Measurements from ENCODE around the gene MBD3.

MBD3 gene

DNA sequence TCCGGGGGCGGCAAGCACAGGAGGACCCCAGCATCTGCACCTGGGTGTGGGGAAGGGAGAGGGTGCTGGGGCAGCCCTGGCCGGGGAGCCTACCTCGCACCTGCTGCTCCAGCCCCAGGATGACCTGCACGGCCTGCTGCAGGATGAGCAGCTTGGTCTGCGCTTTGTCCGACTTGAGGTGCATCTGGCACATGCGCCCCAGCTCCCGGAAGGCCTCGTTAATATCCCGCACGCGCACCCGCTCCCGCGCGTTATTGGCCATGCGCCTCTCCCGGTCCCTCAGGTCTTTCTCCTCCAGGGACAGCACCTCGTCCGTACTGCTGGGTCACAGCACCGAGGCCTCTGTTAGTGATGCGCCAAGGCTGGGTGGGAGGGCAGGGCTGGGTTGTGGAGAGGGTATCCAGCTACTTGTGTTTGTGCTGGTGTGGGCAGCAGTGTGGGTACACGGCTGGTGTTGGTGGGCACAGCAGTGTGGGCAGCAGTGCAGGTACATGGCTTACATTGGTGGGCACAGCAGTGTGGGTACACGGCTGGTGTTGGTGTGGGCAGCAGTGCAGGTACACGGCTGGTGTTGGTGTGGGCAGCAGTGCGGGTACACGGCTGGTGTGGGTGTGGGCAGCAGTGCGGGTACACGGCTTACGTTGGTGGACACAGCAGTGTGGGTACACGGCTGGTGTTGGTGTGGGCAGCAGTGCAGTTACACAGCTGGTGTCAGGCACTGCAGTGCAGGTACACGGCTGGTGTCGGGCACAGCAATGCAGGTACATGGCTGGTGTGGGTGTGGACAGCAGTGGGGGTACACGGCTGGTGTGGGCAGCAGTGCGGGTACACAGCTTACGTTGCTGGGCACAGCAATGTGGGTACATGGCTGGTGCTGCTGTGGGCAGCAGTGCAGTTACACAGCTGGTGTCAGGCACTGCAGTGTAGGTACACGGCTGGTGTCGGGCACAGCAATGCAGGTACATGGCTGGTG lies 19.7 kb upstream of the MBD3 start:
- Histone ChIP-seq H3K4me1 (ENCODE audit: control insufficient read depth in 5 of 5, insufficient read depth in 5 of 5, low read length in 5 of 5) (peaks cover 0 to 14% (median 5%) of the 10 kb centered on the region in 5 donors), H3K27me3 (ENCODE audit: control insufficient read depth in 5 of 5, insufficient read depth in 4 of 5, low read length in 5 of 5) (no peaks in the 10 kb centered on the region), H3K9me3 (ENCODE audit: control insufficient read depth in 5 of 5, low read length in 5 of 5) (no peaks in the 10 kb centered on the region), H3K36me3 (ENCODE audit: control insufficient read depth in 5 of 5, insufficient read depth in 5 of 5, low read length in 5 of 5) (peaks cover 0 to 70% (median 56%) of the 10 kb centered on the region in 5 donors), H3K27ac (ENCODE audit: low read depth, low read length) (no peak overlapping the region), H3K9ac (ENCODE audit: low read length in 5 of 5) (no peak overlapping the region), H3K4me3 (ENCODE audit: low read depth in 1 of 5, low read length in 5 of 5) (no peak overlapping the region)

DNA sequence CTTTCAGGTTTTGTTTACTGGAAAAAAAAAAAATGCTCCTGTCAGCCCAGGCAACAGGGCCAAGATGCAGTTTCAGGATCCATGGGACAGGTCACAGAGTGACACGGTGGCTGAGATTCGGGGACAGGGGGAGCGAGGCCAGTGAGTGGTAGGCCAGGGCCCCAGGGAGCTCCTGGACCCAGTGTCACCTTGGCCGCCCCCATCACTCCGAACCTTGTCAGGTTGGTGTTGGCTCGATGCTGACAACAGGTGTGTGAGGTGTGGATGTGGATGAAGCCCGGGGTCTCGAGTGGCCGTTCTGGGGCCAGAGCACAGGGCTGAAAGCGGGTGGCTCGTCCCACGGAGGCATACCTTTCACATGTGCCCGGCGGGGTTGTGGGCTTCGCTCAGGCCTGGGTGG lies 18.7 kb upstream of the MBD3 start:
- Histone ChIP-seq H3K36me3 (ENCODE audit: control insufficient read depth in 5 of 5, insufficient read depth in 5 of 5, low read length in 5 of 5) (peaks cover 0 to 61% (median 54%) of the 10 kb centered on the region in 5 donors), H3K9ac (ENCODE audit: low read length in 5 of 5) (no peak overlapping the region), H3K9me3 (ENCODE audit: control insufficient read depth in 5 of 5, low read length in 5 of 5) (no peaks in the 10 kb centered on the region), H3K27me3 (ENCODE audit: control insufficient read depth in 5 of 5, insufficient read depth in 4 of 5, low read length in 5 of 5) (no peaks in the 10 kb centered on the region), H3K4me1 (ENCODE audit: control insufficient read depth in 5 of 5, insufficient read depth in 5 of 5, low read length in 5 of 5) (peaks cover 0 to 16% (median 7%) of the 10 kb centered on the region in 5 donors), H3K27ac (ENCODE audit: low read depth, low read length) (no peak overlapping the region), H3K4me3 (ENCODE audit: low read depth in 1 of 5, low read length in 5 of 5) (no peak overlapping the region)

DNA sequence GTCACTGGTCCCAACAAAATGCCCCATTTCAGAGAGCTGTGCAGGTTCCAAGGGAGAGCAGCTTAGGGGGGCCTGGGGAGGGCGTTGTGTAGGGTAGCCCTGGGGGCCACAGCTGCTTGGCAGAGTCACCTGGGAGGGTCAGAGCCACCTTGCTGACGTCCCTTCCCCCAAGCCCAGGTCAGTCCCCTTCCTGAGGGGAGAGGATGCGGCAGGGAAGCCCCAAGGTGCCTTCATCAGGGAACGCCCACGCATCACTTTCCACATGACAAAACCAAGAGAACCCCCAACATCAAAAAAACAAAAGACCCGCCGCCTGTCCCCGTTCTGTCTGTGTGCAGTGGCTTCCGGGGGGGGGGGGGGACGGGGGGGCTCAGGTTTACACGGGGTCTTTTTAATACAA lies 17.9 kb upstream of the MBD3 start:
- H3K4me3 ChIP-seq (ENCODE audit: low read depth in 1 of 5, low read length in 5 of 5) = no peak overlapping the region
- H3K9me3 ChIP-seq (ENCODE audit: control insufficient read depth in 5 of 5, low read length in 5 of 5) = no peaks in the 10 kb centered on the region
- no peak overlapping the region for H3K27ac ChIP-seq (ENCODE audit: low read depth, low read length)
- peaks cover 0 to 23% (median 15%) of the 10 kb centered on the region in 5 donors for H3K4me1 ChIP-seq (ENCODE audit: control insufficient read depth in 5 of 5, insufficient read depth in 5 of 5, low read length in 5 of 5)
- no peak overlapping the region for H3K9ac ChIP-seq (ENCODE audit: low read length in 5 of 5)
- no peaks in the 10 kb centered on the region for H3K27me3 ChIP-seq (ENCODE audit: control insufficient read depth in 5 of 5, insufficient read depth in 4 of 5, low read length in 5 of 5)
- H3K36me3 ChIP-seq (ENCODE audit: control insufficient read depth in 5 of 5, insufficient read depth in 5 of 5, low read length in 5 of 5) = peaks cover 0 to 54% (median 50%) of the 10 kb centered on the region in 5 donors

DNA sequence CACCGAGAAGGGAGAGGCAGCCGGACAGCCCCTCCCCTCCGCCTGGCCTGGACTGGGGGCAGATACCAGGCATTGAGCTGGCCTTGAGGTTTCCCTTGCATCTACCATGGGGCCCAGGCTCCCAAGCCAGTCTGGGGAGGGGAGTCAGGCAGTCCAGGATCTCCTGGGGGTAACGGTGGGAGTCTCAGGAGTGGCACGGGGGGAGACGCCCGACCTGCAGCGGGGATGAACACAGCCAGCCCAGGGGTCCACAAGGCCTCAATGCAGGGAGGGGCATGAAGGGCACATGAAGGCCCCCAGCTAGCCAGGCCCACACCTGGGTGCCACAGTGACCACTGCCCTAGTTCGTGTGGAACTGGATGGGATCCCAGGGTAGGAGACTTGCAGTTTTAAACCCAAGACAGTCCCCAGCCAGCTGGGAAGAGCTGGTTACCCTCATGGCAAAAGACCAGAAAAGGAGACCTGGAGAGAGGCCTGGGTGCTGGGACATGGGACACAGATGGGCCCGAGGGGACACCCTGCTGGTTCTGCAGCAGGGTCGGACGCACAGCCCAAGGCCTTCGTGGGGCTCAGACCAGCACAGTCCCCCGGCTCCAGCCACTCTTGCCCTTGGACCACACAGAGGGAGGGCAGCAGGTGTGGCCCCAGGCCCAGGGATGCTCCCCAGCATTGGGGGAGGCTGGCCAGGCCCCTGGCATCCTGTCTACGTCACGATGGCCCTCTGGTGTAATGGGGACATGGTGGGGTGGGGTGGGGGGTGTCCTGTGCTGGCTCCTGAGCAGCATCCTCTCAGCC lies 17.2 kb upstream of the MBD3 start:
- Histone ChIP-seq H3K4me1 (ENCODE audit: control insufficient read depth in 5 of 5, insufficient read depth in 5 of 5, low read length in 5 of 5) (peaks cover 0 to 27% (median 17%) of the 10 kb centered on the region in 5 donors), H3K4me3 (ENCODE audit: low read depth in 1 of 5, low read length in 5 of 5) (no peak overlapping the region), H3K27me3 (ENCODE audit: control insufficient read depth in 5 of 5, insufficient read depth in 4 of 5, low read length in 5 of 5) (no peaks in the 10 kb centered on the region), H3K9me3 (ENCODE audit: control insufficient read depth in 5 of 5, low read length in 5 of 5) (no peaks in the 10 kb centered on the region), H3K9ac (ENCODE audit: low read length in 5 of 5) (no peak overlapping the region), H3K36me3 (ENCODE audit: control insufficient read depth in 5 of 5, insufficient read depth in 5 of 5, low read length in 5 of 5) (peaks cover 0 to 47% (median 43%) of the 10 kb centered on the region in 5 donors), H3K27ac (ENCODE audit: low read depth, low read length) (no peak overlapping the region)

DNA sequence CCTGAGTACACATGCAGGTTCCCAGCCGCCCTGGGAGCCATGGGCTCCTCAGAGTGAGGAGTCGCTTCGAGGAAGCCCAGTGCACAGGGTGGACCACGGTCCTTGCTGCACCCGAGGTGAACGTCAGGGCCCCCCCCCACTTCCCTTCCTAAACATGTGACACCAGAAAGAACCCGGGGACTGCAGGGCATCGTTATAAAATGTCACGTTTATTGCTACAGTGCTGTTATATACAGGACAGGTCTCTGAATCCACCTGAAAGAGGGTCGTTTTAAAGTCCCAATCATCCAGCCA lies 16.4 kb upstream of the MBD3 start:
- H3K9me3 ChIP-seq (ENCODE audit: control insufficient read depth in 5 of 5, low read length in 5 of 5) = no peaks in the 10 kb centered on the region
- no peak overlapping the region for H3K4me3 ChIP-seq (ENCODE audit: low read depth in 1 of 5, low read length in 5 of 5)
- H3K27ac ChIP-seq (ENCODE audit: low read depth, low read length) = no peak overlapping the region
- H3K9ac ChIP-seq (ENCODE audit: low read length in 5 of 5) = peak overlapping the region in 1 of 5 donors; percentile 41
- H3K4me1 ChIP-seq (ENCODE audit: control insufficient read depth in 5 of 5, insufficient read depth in 5 of 5, low read length in 5 of 5) = peaks cover 0 to 35% (median 25%) of the 10 kb centered on the region in 5 donors
- peaks cover 0 to 39% (median 35%) of the 10 kb centered on the region in 5 donors for H3K36me3 ChIP-seq (ENCODE audit: control insufficient read depth in 5 of 5, insufficient read depth in 5 of 5, low read length in 5 of 5)
- no peaks in the 10 kb centered on the region for H3K27me3 ChIP-seq (ENCODE audit: control insufficient read depth in 5 of 5, insufficient read depth in 4 of 5, low read length in 5 of 5)

DNA sequence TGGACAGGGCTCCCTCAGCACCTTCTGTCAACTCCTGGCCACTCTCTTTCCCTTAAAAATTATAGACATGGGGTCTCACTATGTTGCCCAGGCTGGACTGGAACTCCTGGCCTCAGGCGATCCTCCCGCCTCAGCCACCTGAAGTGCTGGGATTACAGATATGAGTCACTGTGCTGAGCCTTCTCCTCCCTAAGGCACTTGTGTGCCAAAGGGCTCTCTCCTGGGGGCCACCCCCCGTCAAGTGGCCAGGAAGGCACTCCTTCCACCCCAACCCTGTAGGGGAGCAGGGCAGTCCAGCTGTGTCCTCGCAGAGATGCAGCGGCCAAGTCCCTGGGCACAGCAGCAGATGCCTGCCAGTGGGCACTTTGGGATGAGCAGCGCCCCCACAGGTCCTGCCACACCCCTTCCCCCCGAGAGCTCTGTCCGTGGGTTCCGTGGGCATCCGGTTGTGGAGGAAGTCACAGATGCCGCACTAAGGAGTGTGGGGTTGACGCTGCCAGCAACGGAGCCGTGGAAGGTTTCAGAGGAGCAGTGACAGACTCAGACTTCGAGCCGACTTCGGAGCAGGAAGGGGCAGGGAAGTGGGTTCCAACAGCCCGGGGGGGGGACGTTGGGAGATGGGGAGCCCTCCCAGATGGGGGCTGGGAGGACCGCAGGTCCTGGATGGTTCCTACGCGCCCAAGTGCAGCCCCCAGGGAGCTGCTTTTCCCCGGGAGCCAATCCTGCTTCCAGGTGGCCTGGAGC lies 15.9 kb upstream of the MBD3 start:
- Histone ChIP-seq H3K9ac (ENCODE audit: low read length in 5 of 5) (peak overlapping the region in 1 of 5 donors; percentile 41), H3K9me3 (ENCODE audit: control insufficient read depth in 5 of 5, low read length in 5 of 5) (no peaks in the 10 kb centered on the region), H3K27ac (ENCODE audit: low read depth, low read length) (no peak overlapping the region), H3K4me1 (ENCODE audit: control insufficient read depth in 5 of 5, insufficient read depth in 5 of 5, low read length in 5 of 5) (peaks cover 0 to 40% (median 30%) of the 10 kb centered on the region in 5 donors), H3K27me3 (ENCODE audit: control insufficient read depth in 5 of 5, insufficient read depth in 4 of 5, low read length in 5 of 5) (no peaks in the 10 kb centered on the region), H3K36me3 (ENCODE audit: control insufficient read depth in 5 of 5, insufficient read depth in 5 of 5, low read length in 5 of 5) (peaks cover 0 to 34% (median 30%) of the 10 kb centered on the region in 5 donors), H3K4me3 (ENCODE audit: low read depth in 1 of 5, low read length in 5 of 5) (peak overlapping the region in 1 of 5 donors; percentile 37)

DNA sequence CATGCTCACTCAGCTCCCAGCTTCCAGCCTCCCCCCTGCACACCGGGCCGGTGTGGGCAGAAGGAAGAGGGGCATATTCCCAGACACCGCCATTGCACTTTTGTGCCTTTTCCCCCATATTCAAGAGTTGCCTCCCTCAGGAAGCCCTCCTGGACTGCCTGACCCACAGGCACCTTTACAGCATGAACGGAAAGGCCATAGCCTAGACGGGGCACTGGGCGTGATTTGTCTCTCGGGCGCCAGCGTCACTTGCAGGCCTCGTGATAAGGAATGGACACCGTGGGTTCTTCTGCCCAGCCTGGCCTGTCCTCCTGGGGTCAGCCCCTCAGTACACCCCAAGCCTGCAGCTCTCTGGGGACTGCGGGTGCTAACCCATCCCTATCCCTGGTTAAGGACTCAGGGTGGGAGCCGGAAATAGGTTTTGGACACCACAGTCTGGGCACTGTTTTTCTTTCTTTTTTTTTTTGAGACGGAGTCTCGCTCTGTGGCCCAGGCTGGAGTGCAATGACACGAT lies 13.5 kb upstream of the MBD3 start:
- Histone ChIP-seq H3K27me3 (ENCODE audit: control insufficient read depth in 5 of 5, insufficient read depth in 4 of 5, low read length in 5 of 5) (no peaks in the 10 kb centered on the region), H3K4me1 (ENCODE audit: control insufficient read depth in 5 of 5, insufficient read depth in 5 of 5, low read length in 5 of 5) (peaks cover 0 to 49% (median 36%) of the 10 kb centered on the region in 5 donors), H3K9ac (ENCODE audit: low read length in 5 of 5) (peak overlapping the region; percentile 19 to 80 (median 57)), H3K36me3 (ENCODE audit: control insufficient read depth in 5 of 5, insufficient read depth in 5 of 5, low read length in 5 of 5) (peaks cover 0 to 20% (median 8%) of the 10 kb centered on the region in 5 donors), H3K4me3 (ENCODE audit: low read depth in 1 of 5, low read length in 5 of 5) (peak overlapping the region; percentile 72 to 96 (median 88)), H3K27ac (ENCODE audit: low read depth, low read length) (peak overlapping the region; percentile 75), H3K9me3 (ENCODE audit: control insufficient read depth in 5 of 5, low read length in 5 of 5) (no peaks in the 10 kb centered on the region)

DNA sequence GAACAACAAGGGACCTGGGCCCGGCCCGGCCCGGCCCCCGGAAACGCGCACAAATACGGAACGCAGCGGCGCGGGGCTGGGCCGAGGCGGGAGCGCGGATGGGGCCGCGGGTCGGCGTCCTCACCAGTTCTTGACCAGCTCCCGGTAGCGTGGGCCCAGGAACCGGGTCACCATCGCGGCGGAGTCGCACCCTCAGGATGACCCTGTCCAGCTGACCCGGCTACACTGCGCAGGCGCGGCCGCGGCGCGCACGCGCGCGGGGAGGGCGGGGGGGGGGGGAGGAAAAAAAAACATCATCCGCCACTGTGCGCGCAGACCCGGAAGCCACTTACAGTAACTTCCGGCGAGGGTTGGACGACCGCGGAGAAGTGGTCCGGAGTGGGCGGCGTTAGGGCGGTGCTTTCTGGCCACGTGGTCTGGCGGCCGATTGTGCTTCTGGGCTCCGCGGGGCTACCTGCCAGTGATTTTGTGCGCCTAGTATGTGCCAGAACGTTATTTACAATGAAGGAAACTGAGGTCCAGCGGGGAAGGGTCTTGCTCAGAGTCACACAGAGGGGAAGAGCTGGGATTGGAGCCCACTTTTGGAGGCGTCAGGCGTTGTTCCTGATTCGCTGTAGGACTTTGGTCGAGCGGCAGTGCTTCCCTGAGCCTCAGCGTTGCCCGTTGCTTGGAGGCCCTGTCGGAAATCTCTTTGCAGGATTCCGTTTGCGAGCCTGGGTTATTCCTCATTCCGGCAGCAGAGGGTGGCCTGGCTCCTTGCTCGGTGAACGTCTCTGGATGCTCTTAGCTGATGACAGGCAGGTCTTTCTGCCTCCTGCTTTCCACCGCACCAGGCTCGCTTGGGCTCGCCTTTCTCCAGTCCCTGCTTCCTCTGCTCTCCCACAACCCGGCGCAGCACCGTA lies 12.8 kb upstream of the MBD3 start, which contains the start of gene UQCR11:
UQCR11 (minus strand) TSS at position 227 of the 902 bp plus-strand sequence; CDS start at position 174, 53 bp downstream.
- H3K9me3 ChIP-seq (ENCODE audit: control insufficient read depth in 5 of 5, low read length in 5 of 5) = no peaks in the 10 kb centered on the region
- no peaks in the 10 kb centered on the region for H3K27me3 ChIP-seq (ENCODE audit: control insufficient read depth in 5 of 5, insufficient read depth in 4 of 5, low read length in 5 of 5)
- peak within 1 kb of the TSS; percentile 63 to 99 (median 95) for H3K9ac ChIP-seq (ENCODE audit: low read length in 5 of 5)
- peak within 1 kb of the TSS; percentile 75 for H3K27ac ChIP-seq (ENCODE audit: low read depth, low read length)
- H3K36me3 ChIP-seq (ENCODE audit: control insufficient read depth in 5 of 5, insufficient read depth in 5 of 5, low read length in 5 of 5) = peaks cover 0 to 17% (median 6%) of the 10 kb centered on the region in 5 donors
- peak within 1 kb of the TSS; percentile 77 to 96 (median 88) for H3K4me3 ChIP-seq (ENCODE audit: low read depth in 1 of 5, low read length in 5 of 5)
- peaks cover 0 to 49% (median 36%) of the 10 kb centered on the region in 5 donors for H3K4me1 ChIP-seq (ENCODE audit: control insufficient read depth in 5 of 5, insufficient read depth in 5 of 5, low read length in 5 of 5)
